Suppressor macrophage treated with lipopolysaccharide for 1 hour (primary cell): Measurements from ENCODE around the gene HID1.
"Not testable (repeated sequence)": the region's sequence is repeated elsewhere in the genome, so short reads cannot be mapped to it uniquely, and the experiment has no call there.

Experiments
- DNase-seq, 3 donors: peaks; one replicate each; pipeline ENCODE4 v3.0.0-alpha.2; 2020 to 2022

The HID1 gene

GRCh38 chr17:74999523-74999922 lies 27.0 kb upstream of the HID1 start:
- no peak for DNase-seq

DNA sequence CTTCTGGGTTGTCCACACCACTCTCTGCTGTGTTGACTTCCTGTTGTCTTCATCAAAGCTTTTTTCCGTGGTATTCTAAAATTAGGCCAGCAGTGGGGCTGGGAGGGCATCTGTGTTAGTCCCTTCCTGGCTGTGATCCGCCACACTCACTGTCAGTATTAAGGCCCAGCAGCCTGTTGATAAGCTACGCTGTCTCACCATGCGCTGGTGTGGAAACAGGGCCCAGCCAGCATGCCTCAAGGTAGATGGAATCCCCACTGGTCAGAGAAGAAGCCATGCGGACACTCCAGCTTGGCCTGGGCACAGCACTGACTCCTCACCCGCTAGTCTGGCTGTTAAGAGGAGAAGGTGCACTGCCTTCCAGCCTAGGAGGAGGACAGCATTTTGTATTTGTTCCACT lies 26.2 kb upstream of the HID1 start:
- DNase-seq: no peak

GRCh38 chr17:74995847-74996246 lies 23.3 kb upstream of the HID1 start:
- DNase-seq: no peak

- no peak for DNase-seq
Observed at GRCh38 chr17:74994440-74994839, 21.9 kb upstream of the HID1 start.

- no peak for DNase-seq
Observed at GRCh38 chr17:74992223-74992622, 19.7 kb upstream of the HID1 start.

DNA sequence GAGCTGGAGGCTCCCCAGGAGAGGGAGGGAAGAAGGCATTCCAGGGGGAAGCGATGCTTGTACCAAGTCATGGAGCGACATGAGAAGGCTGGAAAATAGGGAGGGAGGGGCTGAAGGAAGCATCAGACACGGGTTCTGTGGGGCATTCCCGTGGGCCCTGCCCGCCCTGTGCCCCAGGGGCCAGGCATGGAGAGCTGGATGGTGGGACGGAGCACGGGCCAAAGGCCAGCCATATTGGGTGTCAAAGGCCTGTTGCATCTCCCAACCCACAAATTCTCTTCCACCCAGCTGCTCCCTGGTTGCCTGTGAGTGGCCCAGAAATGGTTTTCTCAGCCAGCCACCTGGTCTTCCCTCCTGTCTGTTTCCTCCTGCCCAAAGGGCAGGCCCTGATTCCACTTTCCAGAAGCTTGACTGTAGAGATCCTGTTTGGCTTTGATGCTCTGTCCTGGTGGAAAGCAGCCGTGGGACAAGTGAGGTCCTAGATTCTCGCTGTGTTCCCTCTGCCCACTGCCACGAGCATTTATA lies 18.1 kb upstream of the HID1 start:
- no peak for DNase-seq

DNA sequence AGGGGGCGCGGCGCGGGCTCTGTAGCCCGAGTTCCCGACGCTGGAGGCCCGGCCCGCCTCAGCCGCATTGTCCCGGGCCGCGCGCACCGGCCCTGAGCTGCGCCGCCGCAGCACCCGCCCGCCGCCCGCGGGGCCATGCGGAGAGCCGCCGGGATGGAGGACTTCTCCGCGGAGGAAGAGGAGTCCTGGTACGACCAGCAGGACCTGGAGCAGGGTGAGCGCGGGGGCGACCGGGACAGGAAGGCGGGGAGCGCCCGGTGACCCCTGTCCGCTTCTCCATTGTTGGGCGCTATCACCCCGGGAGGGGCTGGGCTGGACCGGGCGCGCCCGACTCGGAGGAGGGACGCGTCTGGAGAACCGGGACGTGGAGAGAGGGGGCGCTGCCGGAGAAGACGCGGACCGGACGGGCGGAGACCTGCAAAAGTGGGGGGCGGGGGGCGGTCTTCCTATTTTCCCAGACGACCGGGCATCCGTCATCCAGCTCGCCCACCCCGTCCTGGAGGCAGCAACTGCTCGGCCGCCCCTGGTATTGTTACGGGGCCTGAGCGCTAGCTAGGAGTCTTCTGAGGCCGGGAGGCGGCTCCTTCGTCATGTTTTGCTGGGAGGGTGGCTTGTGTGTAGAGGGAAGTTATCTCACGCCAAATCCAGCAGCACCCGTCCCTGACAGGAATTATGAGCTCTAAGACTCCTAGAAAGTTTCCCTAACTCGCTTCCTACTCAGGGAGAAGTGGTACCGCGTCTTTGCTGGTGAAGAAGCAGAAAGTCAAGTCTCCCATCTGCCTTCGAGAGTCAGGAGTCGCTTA lies 15.6 kb upstream of the HID1 start:
- peak; percentile 59 to 71 (median 61) for DNase-seq

DNA sequence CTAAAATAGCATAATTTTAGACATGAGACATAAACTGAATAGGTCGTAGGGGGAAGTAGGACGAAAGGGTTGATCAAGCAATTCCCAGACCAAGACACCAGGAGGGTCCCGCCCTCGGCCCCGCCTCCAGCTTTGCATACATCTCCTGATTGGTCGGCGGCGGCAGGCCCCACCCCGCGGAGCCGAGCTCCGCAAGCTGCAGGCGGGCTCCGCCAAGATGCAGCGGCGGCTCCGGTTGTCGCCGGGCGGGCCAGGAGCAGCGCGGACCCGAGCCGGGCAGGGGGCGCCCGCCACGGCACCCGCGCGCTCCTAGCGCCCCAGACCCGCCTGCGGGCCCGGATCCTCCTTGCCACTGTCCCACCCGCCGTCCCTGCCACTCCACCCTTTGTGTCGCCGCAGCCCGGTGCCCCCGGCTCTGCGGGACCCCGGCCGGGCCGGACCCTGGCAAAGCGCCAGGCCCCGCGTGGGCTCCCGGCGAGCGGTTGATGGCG lies 14.9 kb upstream of the HID1 start, which contains the start of gene CDR2L:
Gene CDR2L (plus strand): TSS at position 215 of the 491 bp plus-strand sequence. CDS start 412 bp downstream, outside the sequence.
- peak; percentile 98 to 99 (median 98) for DNase-seq

DNA sequence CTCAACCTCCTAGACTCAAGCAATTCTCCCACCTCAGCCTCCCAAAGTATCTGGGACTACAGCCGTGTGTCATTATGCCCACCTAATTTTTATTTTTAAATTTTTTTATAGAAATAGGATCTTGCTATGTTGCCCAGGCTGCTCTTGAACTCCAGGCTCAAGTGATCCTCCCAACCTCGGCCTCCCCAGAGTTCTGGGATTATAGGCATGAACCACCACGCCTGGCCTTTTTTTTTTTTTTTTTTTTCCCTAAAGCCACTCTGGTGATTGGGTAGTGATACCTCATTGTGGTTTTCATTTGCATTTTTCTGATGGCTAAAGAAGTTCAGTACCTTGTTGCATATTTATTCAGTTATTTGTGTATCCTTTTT lies 13.6 kb upstream of the HID1 start:
- DNase-seq: no peak

DNA sequence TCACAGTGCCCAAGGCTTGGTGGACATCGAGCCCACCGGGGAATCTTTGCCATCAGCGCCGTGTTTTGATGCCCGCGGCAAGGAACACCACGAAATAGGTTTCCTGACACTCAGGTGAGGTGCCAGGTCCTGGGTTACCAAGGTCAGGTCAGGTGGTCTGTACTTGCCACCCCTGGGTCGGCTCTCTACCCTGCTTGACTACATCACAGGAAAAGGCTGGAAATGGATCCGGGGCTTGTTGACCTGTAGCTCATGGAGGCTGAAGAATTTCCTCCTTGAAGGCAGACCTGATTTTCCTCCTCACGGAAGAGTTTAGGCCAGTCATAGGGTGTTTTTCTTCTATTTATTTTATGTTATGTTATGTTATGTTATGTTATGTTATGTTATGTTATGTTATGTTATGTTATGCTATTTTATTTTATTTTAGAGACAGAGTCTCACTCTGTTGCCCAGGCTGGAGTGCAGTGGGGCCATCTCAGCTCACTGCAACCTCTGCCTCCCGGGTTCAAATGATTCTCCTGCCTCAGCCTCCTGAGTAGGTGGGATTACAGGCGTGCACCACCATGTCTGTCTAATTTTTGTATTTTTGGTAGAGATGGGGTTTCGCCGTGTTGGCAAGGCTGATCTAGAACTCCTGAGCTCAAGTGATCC lies 10.2 kb upstream of the HID1 start:
- DNase-seq: not testable (repeated sequence)

DNA sequence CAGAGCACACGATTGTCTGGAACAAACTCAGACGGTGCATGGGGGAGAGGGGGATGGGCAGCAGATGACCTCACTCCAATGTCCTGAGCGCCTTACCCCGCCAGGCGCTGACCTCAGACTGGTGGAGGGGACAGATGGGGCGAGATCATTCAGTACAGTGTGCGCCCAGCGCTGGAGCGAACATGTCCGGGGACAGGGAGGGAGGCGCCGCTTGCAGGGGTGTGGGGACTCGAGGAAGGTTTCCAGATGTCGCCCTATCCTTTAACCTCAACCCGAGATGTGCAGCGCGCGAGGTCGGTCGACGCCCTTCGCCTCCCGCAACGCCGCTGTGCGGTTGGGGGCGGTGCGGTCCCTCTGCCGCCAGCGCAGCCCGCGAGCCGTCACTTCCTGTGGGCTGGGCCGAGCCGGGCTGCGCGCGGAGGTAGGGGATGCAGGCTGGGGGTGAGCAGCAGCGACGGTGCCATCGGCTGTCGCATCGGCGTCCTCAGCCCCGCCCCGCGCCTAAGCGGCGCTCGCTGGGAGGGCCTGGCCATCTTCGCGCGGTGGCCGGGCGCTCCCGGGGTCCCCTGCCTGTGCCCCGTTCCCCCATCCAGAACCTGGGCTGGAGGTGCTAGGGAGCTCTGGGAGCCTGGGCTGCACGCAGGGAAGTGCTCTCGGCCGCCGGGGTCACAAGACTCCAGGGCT lies 9.6 kb upstream of the HID1 start:
- peak; percentile 52 to 70 (median 58) for DNase-seq

DNA sequence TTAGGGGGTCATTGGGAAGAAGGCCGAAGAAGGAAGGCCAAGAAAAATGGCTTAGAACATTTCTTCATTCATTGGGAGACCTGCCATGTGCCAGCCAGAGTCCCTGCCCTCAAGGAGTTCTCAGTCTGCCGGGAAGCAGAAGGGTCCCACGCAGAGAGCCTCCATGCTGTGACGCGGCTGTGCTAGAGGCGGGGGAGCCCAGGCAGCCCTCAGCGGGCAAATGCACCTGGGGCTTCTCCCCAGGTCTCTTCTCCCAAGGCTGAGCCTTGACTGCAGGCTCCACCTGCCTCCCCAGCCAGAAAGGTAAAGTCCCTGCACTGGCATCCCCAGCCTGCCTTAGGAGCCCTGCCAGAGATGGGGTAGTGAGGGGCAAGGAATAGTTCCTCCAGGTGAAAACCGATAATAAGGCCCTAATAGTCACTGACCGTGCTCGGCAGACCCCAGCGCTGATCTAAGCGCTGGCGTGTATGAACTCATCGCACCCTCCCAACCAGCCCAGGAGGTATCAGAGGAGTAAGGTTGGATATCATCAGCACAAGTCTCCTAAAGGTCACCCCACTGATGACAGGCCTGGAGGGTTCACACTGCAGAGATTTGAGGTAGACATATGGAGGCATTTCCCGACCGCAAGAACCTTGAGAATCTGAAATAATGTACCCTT lies 8.9 kb upstream of the HID1 start:
- no peak for DNase-seq

GRCh38 chr17:74979408-74980146 lies 7.0 kb upstream of the HID1 start:
- DNase-seq: no peak

GRCh38 chr17:74978240-74978639 lies 5.7 kb upstream of the HID1 start:
- DNase-seq: no peak

DNA sequence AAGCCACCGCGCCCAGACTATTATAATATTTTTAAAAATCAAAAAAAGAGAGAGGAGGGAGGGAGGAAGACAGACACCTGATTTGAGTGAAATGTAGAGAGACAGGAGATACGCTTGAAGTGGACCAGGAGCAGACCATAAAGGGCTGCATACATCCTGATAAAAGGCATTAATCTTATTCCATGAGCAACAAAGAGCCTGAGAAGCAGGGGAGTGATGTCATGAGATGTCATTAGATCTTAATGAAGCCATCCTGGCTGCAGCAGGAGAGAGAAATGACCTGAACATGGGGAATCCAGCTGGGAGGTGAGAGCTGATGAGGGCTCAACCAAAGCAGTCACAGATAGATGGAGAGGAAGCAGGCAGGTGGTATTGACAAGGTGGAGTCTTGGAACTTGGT lies 5.2 kb upstream of the HID1 start:
- DNase-seq: no peak

GRCh38 chr17:74975943-74976342 lies 3.4 kb upstream of the HID1 start:
- no peak for DNase-seq

GRCh38 chr17:74972973-74973328 lies 392 bp upstream of the HID1 start:
- DNase-seq: no peak

DNA sequence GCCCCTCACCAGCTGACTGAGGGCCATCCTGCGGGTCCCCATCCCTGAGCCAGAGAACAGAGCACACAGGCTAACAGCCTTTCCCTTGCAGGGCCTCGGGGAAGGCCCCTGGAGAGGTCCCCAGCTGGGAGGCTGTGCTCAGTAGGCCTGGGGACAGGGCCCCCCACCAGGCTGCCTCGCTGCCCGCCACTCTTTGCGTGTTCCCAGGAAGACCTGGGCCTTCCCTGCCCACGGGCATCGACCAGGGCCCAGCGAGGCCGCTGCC lies 785 bp downstream of the HID1 start:
- no peak for DNase-seq

- no peak for DNase-seq
Observed at GRCh38 chr17:74971069-74971841, 1.3 kb downstream of the HID1 start.

GRCh38 chr17:74970395-74970794 lies 2.2 kb downstream of the HID1 start:
- DNase-seq: no peak

DNA sequence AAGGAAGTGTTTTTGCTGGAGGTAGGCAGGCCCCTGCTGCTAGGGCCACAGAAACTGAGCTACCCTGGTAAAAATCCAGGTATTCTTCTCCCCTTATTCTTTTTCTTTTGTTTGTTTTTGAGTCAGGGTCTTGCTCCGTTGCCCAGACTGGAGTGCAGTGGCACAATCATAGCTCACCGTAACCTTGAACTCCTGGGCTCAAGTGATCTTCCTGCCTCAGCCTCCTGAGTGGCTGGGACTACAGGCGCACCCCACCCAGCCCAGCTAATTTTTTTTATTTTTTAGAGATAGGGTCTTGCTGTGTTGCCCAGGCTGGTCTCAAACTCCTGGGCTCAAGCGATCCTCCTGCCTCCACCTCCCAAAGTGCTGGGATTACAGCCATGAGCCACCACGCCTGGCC lies 3.1 kb downstream of the HID1 start:
- DNase-seq: not testable (repeated sequence)

- DNase-seq: no peak
Observed at GRCh38 chr17:74968361-74968780, 4.2 kb downstream of the HID1 start.
